ENCODE results near the gene SEC14L6.
"Not testable (repeated sequence)": the region's sequence is repeated elsewhere in the genome, so short reads cannot be mapped to it uniquely, and the experiment has no call there.

SEC14L6 gene

GRCh38 chr22:30546616-30547015 lies at the start of gene SEC14L6:
Gene SEC14L6, minus strand, starts transcription at chr22:30546741. Its CDS starts 59 bp downstream, at chr22:30546682.
- no peak for DNase-seq

- DNase-seq = no peak
These were observed 49.7 kb upstream of the SEC14L6 start for GRCh38 chr22:30596199-30596598.

GRCh38 chr22:30592360-30592713 lies 45.8 kb upstream of the SEC14L6 start:
- DNase-seq = not testable (repeated sequence)

- peak; percentile 93 for DNase-seq
These were observed 45.2 kb upstream of the SEC14L6 start, which contains the start of gene PES1 for GRCh38 chr22:30591588-30592359. Gene PES1, minus strand, starts transcription at chr22:30591910. Its CDS starts 77 bp downstream, at chr22:30591833.

GRCh38 chr22:30591191-30591587 lies 44.6 kb upstream of the SEC14L6 start:
- no peak for DNase-seq

- no peak for DNase-seq
These were observed 39.9 kb upstream of the SEC14L6 start for GRCh38 chr22:30586414-30586813.

- DNase-seq = no peak
These were observed 37.9 kb upstream of the SEC14L6 start for GRCh38 chr22:30584441-30584840.

GRCh38 chr22:30582788-30583545 lies 36.4 kb upstream of the SEC14L6 start:
- no peak for DNase-seq

GRCh38 chr22:30582051-30582450 lies 35.5 kb upstream of the SEC14L6 start:
- DNase-seq = no peak

- no peak for DNase-seq
These were observed 34.4 kb upstream of the SEC14L6 start for GRCh38 chr22:30580896-30581295.

GRCh38 chr22:30578481-30578880 lies 31.9 kb upstream of the SEC14L6 start:
- DNase-seq = no peak

GRCh38 chr22:30575859-30576258 lies 29.3 kb upstream of the SEC14L6 start:
- no peak for DNase-seq

- DNase-seq = no peak
These were observed 28.6 kb upstream of the SEC14L6 start for GRCh38 chr22:30574997-30575671.

GRCh38 chr22:30574095-30574981 lies 27.8 kb upstream of the SEC14L6 start, which contains the start of gene GAL3ST1:
Gene GAL3ST1, minus strand, starts transcription at chr22:30574665. Its CDS starts 17,273 bp downstream, at chr22:30557392.
- no peak for DNase-seq

- DNase-seq = no peak
These were observed 27.1 kb upstream of the SEC14L6 start for GRCh38 chr22:30573594-30574094.

- DNase-seq = no peak
These were observed 26.5 kb upstream of the SEC14L6 start for GRCh38 chr22:30572840-30573593.

- no peak for DNase-seq
These were observed 25.7 kb upstream of the SEC14L6 start for GRCh38 chr22:30572210-30572609.

GRCh38 chr22:30569674-30570202 lies 23.2 kb upstream of the SEC14L6 start:
- DNase-seq = no peak

- DNase-seq = no peak
These were observed 21.7 kb upstream of the SEC14L6 start for GRCh38 chr22:30568137-30568805.

GRCh38 chr22:30567277-30567676 lies 20.7 kb upstream of the SEC14L6 start:
- DNase-seq = not testable (repeated sequence)

- DNase-seq = no peak
These were observed 19.6 kb upstream of the SEC14L6 start for GRCh38 chr22:30566125-30566524.

Data from activated CD4-positive, alpha-beta T cell treated with anti-CD3 and anti-CD28 coated beads, Interleukin-2, amount 50 U/mL, for 1 hour (primary cell).